Ovary (tissue), 9 donors: ENCODE measurements around the gene DIPK1B. TPM values are rescaled to one million over a fixed set of nuclear protein-coding genes. Genes with fewer than 3 reads are reported as not detected.

Experiments
- DNase-seq, 5 donors: peaks; one replicate each; pipeline ENCODE4 v3.0.0-alpha.2; 2019 to 2020
- H3K27ac ChIP-seq, 2 donors: fragments of 200-600 bp; one replicate each; pipeline versions ENCODE4 v1.5.1 to v1.8.0; 2019 to 2022
- H3K27me3 ChIP-seq: fragments of 200-600 bp; one replicate; pipeline ENCODE4 v1.8.0; 2022
- H3K36me3 ChIP-seq: fragments of 200-600 bp; sonication (generic); one replicate; pipeline ENCODE4 v1.5.1; 2019
- H3K4me1 ChIP-seq: one replicate; pipeline ENCODE4 v1.8.1; 2013; ENCODE audit warnings: mild to moderate bottlenecking, moderate library complexity; ENCODE audit not compliant: insufficient read depth
- H3K4me3 ChIP-seq: fragments of 200-600 bp; sonication (generic); one replicate; pipeline ENCODE4 v1.5.1; 2017
- H3K9me3 ChIP-seq, 2 donors: fragments of 200-600 bp in 1 of 2; sonication (generic) in 1 of 2; one replicate each; pipeline versions ENCODE4 v1.5.1 to v1.8.1; 2013 to 2019; ENCODE audit warnings: mild to moderate bottlenecking in 1 of 2, moderate library complexity in 1 of 2
- EP300 ChIP-seq: sonication (generic); formaldehyde crosslinking; IDR thresholded peaks from one replicate; pipeline ENCODE4 v1.6.1; 2017; ENCODE audit warnings: antibody characterized with exemption
- POLR2A ChIP-seq: fragments of 450-650 bp; IDR thresholded peaks from one replicate; pipeline ENCODE4 v1.6.1; 2017; ENCODE audit warnings: antibody characterized with exemption, mild to moderate bottlenecking, moderate library complexity
- WGBS, 3 donors: extraction: QIAGEN DNeasy Blood & Tissue Kit in 1 of 3; methylation state at CpG; one replicate each; pipeline versions ENCODE4 v1.1.5 to v1.1.7; 2013 to 2017; 5-methylcytosine and 5-hydroxymethylcytosine counted together
- intact Hi-C, 4 donors: fragments of 100-400 bp; cut with DNase I; formaldehyde crosslinking; loops; one replicate each; pipeline versions ENCODE4 v1.11.0 to v1.15.1; 2022 to 2023
- polyA plus RNA-seq, 2 donors: library from polyadenylated mRNA; stranded (reverse); fragments of 200-250 nt in 1 of 2; fragments of 350-450 nt in 1 of 2; fragmentation: Illumina TruSeq in 1 of 2; extraction: RNeasy Lipid Tissue Mini Kit (QIAGEN cat#74804) in 1 of 2; gene quantifications; one replicate each; pipeline ENCODE4 v1.2.3, GENCODE V29; 2013 to 2014
- total RNA-seq, 7 donors: library from RNA; depleted of rRNA in 2 of 7; stranded (reverse); fragments of >200 nt in 2 of 7; fragmentation: NEBNext Ultra II Directional in 3 of 7; extraction: Animal tissue kit (Norgen Biotek cat#: 25700) in 3 of 7; gene quantifications; one replicate each; pipeline versions ENCODE4 v1.1.0 to v1.2.4, GENCODE V29; 2016 to 2023
- TF ChIP-seq, protein P1 (sequence below), 3 donors: fragments of 450-650 bp in 2 of 3; fragments of 200-600 bp in 1 of 3; IDR thresholded peaks; one replicate each; pipeline versions ENCODE4 v1.5.1 to v1.8.0; 2016 to 2022; ENCODE audit warnings: antibody characterized with exemption in 3 of 3, mild to moderate bottlenecking in 1 of 3
- donor health status: DM: no; HTN: no; CAD: no; lungs with moderate emphysema.
- donor health status: DM: no; HTN: no; CAD: no.
- donor health status: Bipolar disorder and iron deficiency.
- donor health status: DM: yes; HTN: yes; CAD: no.
- donor health status: DM: no; HTN: no; CAD: no.
- donor health status: DM: yes; HTN: yes; CAD: no.

Gene DIPK1B
- total and polyA plus RNA-seq, 9 donors: 2.9 to 23.4 (median 13.1) TPM

- 77 to 81% (median 79%) methylated on average over 22 of the region's 22 CpGs for WGBS, 3 donors
- Histone ChIP-seq H3K27me3 (no peaks in the 10 kb centered on the region), H3K36me3 (no peaks in the 10 kb centered on the region), H3K4me3 (no peak overlapping the region), H3K27ac (no peak overlapping the region), H3K4me1 (no peaks in the 10 kb centered on the region), H3K9me3 (no peaks in the 10 kb centered on the region)
- intact Hi-C loops: no loop called here
- TF ChIP-seq EP300 (no peak), POLR2A (no peak)
- TF ChIP-seq, protein P1, sequence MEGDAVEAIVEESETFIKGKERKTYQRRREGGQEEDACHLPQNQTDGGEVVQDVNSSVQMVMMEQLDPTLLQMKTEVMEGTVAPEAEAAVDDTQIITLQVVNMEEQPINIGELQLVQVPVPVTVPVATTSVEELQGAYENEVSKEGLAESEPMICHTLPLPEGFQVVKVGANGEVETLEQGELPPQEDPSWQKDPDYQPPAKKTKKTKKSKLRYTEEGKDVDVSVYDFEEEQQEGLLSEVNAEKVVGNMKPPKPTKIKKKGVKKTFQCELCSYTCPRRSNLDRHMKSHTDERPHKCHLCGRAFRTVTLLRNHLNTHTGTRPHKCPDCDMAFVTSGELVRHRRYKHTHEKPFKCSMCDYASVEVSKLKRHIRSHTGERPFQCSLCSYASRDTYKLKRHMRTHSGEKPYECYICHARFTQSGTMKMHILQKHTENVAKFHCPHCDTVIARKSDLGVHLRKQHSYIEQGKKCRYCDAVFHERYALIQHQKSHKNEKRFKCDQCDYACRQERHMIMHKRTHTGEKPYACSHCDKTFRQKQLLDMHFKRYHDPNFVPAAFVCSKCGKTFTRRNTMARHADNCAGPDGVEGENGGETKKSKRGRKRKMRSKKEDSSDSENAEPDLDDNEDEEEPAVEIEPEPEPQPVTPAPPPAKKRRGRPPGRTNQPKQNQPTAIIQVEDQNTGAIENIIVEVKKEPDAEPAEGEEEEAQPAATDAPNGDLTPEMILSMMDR (IDR thresholded peaks at IDR 0.05): no peak
- no peak for DNase-seq
Measured at GRCh38 chr9:136679431-136679941, 32.9 kb upstream of the DIPK1B start.

GRCh38 chr9:136681029-136681428, 31.3 kb upstream of the DIPK1B start:
- Histone ChIP-seq H3K36me3 (no peaks in the 10 kb centered on the region), H3K4me1 (no peaks in the 10 kb centered on the region), H3K4me3 (no peak overlapping the region), H3K27me3 (no peaks in the 10 kb centered on the region), H3K27ac (no peak overlapping the region), H3K9me3 (no peaks in the 10 kb centered on the region)
- 89 to 93% (median 90%) methylated on average over 17 of the region's 17 CpGs for WGBS, 3 donors
- DNase-seq: no peak
- intact Hi-C loops: no loop called here
- TF ChIP-seq POLR2A (no peak), EP300 (no peak)
- TF ChIP-seq, protein P1 (IDR thresholded peaks at IDR 0.05): no peak

DNA sequence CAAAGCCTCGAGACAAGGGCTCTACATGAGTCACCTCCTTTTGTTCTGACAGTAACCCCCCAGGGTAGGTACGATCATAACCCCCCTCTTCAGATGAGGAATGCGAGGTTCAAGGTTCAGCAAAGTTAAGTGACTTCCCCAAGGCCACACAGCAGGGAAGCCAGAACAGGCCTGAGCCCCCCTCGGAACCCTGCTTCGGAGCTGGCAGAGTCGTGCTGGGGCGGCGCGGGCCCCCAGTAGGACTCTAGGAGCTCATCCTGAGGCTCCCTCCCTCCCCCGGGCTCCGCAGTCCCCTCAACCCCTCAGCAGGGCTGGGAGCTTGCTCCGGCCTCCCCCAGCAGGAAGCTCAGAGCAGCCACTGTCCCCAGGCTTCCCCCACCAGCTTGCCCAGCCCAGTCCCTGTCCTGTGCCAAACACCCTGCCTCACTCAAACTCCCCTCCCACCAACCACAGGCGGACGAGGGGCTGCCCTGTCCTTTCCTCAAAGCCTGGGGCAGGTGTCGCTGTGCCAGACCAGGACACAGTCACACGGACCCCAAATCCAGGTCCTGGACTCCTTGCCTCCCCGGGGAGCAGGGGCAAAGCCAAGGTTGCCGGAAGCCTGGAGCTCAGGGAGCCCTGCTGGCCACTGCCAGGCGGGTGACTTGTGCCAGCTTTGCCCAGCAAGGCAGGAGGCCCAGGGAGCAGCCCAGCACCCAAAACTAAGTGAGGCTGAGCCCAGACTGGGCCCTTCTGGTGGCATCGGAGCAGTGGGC, 30.2 kb upstream of the DIPK1B start:
- TF ChIP-seq, protein P1 (IDR thresholded peaks at IDR 0.05): no peak
- no peak for TF ChIP-seq POLR2A
- TF ChIP-seq EP300: no peak
- no peak for DNase-seq
- Histone ChIP-seq H3K36me3 (no peaks in the 10 kb centered on the region), H3K27me3 (no peaks in the 10 kb centered on the region), H3K4me1 (no peaks in the 10 kb centered on the region), H3K4me3 (no peak overlapping the region), H3K9me3 (no peaks in the 10 kb centered on the region), H3K27ac (no peak overlapping the region)
- intact Hi-C loops: no loop called here
- WGBS, 3 donors: 87 to 91% (median 90%) methylated on average over 19 to 20 of the region's 20 CpGs

DNA sequence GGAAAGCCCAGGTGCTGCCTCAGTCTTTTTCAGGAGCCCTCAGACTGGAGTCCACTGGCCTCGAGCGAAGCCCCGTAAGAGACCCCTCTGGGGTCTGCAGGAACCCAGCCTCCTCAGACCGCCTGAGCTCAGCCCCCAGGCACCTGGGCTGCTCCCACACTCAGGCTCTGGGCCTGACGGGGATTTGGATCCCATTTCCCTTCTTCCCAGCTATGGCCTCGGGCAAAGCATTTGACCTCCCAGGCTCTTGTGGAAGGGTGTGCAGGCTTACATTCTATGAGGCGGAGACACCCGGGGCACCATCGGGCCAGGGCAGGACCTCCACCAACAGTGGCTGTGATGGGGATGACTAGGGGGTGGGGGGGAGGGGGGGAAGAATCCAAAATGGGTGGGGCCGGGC, 29.7 kb upstream of the DIPK1B start:
- TF ChIP-seq POLR2A (no peak), EP300 (no peak)
- TF ChIP-seq, protein P1 (IDR thresholded peaks at IDR 0.05): no peak
- 83 to 94% (median 88%) methylated on average over 10 of the region's 10 CpGs for WGBS, 3 donors
- intact Hi-C loops: no loop called here
- no peak overlapping the region for H3K4me3 ChIP-seq
- no peaks in the 10 kb centered on the region for H3K4me1 ChIP-seq
- H3K36me3 ChIP-seq: no peaks in the 10 kb centered on the region
- no peak overlapping the region for H3K27ac ChIP-seq
- H3K9me3 ChIP-seq: no peaks in the 10 kb centered on the region
- DNase-seq: no peak
- H3K27me3 ChIP-seq: no peaks in the 10 kb centered on the region
